MCF 10A (cell line): ENCODE data around the gene GARIN3. TPM values are rescaled to one million over a fixed set of nuclear protein-coding genes. Genes with fewer than 3 reads are reported as not detected.
A peak's percentile ranks its signal among the peaks of the same experiment; 100 is the strongest.
"Not testable (repeated sequence)": the region's sequence is repeated elsewhere in the genome, so short reads cannot be mapped to it uniquely, and the experiment has no call there.

ENCODE experiments used
- BruUV-seq: library from RNA; stranded (reverse); fragments of 400-500 nt; replicated peaks from 2 replicates; lab custom pipeline; 2021; lab: Mats Ljungman, UMichigan
- CTCF ChIA-PET: fragments of 300-600 bp; sonication (Branson Sonifier 250); formaldehyde crosslinking; extraction: SDS; loops from one replicate; lab custom pipeline; 2021; ENCODE audit warnings: antibody characterized with exemption, inconsistent platforms; lab: Yijun Ruan, JAX
- POLR2A ChIA-PET: fragments of 300-600, 350-650 bp; sonication (Branson Sonifier 250); formaldehyde crosslinking; extraction: SDS; loops from one replicate; lab custom pipeline; 2020; ENCODE audit warnings: antibody characterized with exemption, inconsistent platforms; lab: Yijun Ruan, JAX
- DNase-seq: peaks from one replicate; pipeline ENCODE4 v3.0.0-alpha.2; 2018; ENCODE audit not compliant: unreplicated experiment
- H3K27ac Mint-ChIP-seq: one replicate; pipeline ENCODE4 v1.8.0; 2022; ENCODE audit warnings: mild to moderate bottlenecking, low read depth, mixed read lengths; ENCODE audit not compliant: unreplicated experiment
- H3K27me3 Mint-ChIP-seq: one replicate; pipeline ENCODE4 v1.8.0; 2022; ENCODE audit warnings: mixed read lengths; ENCODE audit not compliant: insufficient read depth, unreplicated experiment
- H3K36me3 Mint-ChIP-seq: one replicate; pipeline ENCODE4 v1.8.0; 2022; ENCODE audit warnings: mild to moderate bottlenecking, moderate library complexity, mixed read lengths; ENCODE audit not compliant: insufficient read depth, unreplicated experiment
- H3K4me1 Mint-ChIP-seq: one replicate; pipeline ENCODE4 v1.8.0; 2022; ENCODE audit warnings: mixed read lengths; ENCODE audit not compliant: insufficient read depth, unreplicated experiment
- H3K4me3 Mint-ChIP-seq: one replicate; pipeline ENCODE4 v1.8.0; 2022; ENCODE audit warnings: mild to moderate bottlenecking, moderate library complexity, mixed read lengths; ENCODE audit not compliant: unreplicated experiment
- H3K9me3 Mint-ChIP-seq: one replicate; pipeline ENCODE4 v1.8.0; 2022; ENCODE audit warnings: mixed read lengths; ENCODE audit not compliant: unreplicated experiment
- intact Hi-C: fragments of 100-400 bp; cut with micrococcal nuclease; formaldehyde crosslinking; loops from 2 replicates; pipeline ENCODE4 v1.14.1; 2022
- total RNA-seq: library from RNA; stranded (reverse); gene quantifications from 2 replicates; pipeline ENCODE4 v1.2.3, GENCODE V29; 2022
- TF ChIP-seq, protein P1 (sequence below): fragments of 200-600 bp; IDR thresholded peaks from one replicate; pipeline ENCODE4 v1.8.0; 2022; ENCODE audit warnings: antibody characterized with exemption, mild to moderate bottlenecking; ENCODE audit not compliant: unreplicated experiment

Gene GARIN3
- total RNA-seq, 1 experiment from 2014 or later, result not detected

DNA sequence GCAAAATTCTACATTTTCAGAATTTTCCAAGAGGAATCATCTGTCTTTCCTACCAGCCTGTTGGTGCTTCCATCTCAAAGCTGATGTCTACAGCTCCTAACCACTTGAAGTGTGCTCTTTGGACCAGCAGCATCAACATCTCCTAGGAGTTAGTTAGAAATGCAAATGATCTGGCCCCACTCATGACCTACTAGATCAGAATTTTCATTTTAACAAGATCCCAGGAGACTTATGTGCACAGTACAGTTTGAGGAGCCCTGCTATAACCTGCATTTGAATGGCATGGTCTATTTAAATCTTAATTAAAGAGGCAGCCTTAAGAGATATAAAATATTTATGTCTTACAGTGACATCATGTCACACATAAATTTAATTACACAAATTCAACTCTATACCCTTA is 48.4 kb upstream of the GARIN3 start:
- no peaks in the 10 kb centered on the region for H3K9me3 Mint-ChIP-seq
- H3K4me3 Mint-ChIP-seq, result no peak overlapping the region
- peaks cover 14% of the 10 kb centered on the region for H3K4me1 Mint-ChIP-seq
- POLR2A ChIA-PET, result no interaction called here
- intact Hi-C loops, result no loop called here
- H3K27ac Mint-ChIP-seq, result no peak overlapping the region
- no peak for DNase-seq
- TF ChIP-seq, protein P1, sequence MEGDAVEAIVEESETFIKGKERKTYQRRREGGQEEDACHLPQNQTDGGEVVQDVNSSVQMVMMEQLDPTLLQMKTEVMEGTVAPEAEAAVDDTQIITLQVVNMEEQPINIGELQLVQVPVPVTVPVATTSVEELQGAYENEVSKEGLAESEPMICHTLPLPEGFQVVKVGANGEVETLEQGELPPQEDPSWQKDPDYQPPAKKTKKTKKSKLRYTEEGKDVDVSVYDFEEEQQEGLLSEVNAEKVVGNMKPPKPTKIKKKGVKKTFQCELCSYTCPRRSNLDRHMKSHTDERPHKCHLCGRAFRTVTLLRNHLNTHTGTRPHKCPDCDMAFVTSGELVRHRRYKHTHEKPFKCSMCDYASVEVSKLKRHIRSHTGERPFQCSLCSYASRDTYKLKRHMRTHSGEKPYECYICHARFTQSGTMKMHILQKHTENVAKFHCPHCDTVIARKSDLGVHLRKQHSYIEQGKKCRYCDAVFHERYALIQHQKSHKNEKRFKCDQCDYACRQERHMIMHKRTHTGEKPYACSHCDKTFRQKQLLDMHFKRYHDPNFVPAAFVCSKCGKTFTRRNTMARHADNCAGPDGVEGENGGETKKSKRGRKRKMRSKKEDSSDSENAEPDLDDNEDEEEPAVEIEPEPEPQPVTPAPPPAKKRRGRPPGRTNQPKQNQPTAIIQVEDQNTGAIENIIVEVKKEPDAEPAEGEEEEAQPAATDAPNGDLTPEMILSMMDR, result no peak
- no peaks in the 10 kb centered on the region for H3K36me3 Mint-ChIP-seq
- no TSS peak for BruUV-seq
- no peaks in the 10 kb centered on the region for H3K27me3 Mint-ChIP-seq
- CTCF ChIA-PET, result interaction anchor here (1.1 kb wide), 1 partner anchor 9 kb away, joined by 3 read pairs; no protein-coding TSS in a partner anchor

DNA sequence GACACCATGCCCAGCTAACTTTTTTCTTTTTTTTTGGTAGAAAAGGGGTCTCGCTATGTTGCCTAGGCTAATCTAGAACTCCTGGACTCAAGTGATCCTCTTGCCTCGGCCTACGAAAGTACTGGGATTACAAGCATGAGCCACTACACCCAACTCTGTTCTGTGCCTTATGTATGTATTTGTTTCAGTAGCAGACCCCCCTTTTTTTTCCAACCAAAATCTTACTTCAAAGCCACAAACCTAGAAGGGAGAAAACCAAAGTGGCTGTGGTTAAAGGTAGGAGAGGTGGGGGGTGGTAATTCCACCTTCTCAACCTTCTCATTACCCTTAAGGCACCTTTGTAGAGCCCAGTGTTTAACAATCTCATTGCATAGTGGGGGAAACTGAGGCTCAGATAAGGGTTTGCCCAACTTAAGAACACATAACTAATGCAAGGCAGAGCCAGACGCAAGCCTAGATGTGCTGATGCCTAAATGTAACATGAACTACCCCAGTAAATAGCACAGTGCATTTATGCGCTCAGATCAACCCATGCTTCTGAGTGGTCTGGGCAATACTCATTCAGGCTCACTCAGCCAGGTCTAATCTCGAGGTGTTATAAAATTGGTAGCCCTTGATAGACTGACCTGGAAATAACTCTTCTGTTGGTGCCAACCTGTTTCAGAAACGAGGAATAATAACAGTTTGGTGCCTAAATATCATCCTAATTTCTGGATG is 47.6 kb upstream of the GARIN3 start:
- no TSS peak for BruUV-seq
- intact Hi-C loops, result no loop called here
- Mint-ChIP-seq H3K4me1 (peaks cover 14% of the 10 kb centered on the region), H3K27me3 (no peaks in the 10 kb centered on the region), H3K36me3 (no peaks in the 10 kb centered on the region), H3K27ac (no peak overlapping the region), H3K4me3 (no peak overlapping the region), H3K9me3 (no peaks in the 10 kb centered on the region)
- POLR2A ChIA-PET, result no interaction called here
- DNase-seq, result no peak
- TF ChIP-seq, protein P1, result no peak
- CTCF ChIA-PET, result interaction anchor here (1.1 kb wide), 1 partner anchor 9 kb away, joined by 3 read pairs; no protein-coding TSS in a partner anchor

DNA sequence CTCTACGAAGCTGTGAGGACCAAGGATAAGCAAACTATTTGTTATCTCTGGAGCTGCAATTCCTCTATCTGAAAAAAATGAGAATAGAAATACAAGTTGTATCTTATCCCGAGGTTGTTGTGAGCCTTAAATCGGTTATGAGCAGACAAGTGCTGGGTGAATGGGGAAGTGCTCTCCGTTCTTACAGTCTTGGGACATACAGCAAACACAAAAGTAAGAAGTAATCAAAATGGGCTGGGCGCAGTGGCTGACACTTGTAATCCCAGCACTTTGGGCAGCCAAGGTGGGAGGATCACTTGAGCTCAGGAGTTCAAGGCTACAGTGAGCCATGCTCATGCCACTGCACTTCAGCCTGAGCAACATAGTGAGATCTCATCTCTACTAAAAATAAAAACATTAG is 46.2 kb upstream of the GARIN3 start:
- H3K9me3 Mint-ChIP-seq, result no peaks in the 10 kb centered on the region
- ChIA-PET CTCF (interaction anchor here (0.6 to 1.2 kb wide), 2 partner anchors 99 to 1308 kb away, joined by 3 to 4 read pairs; no protein-coding TSS in a partner anchor), POLR2A (no interaction called here)
- H3K27ac Mint-ChIP-seq, result no peak overlapping the region
- intact Hi-C loops, result no loop called here
- no peaks in the 10 kb centered on the region for H3K27me3 Mint-ChIP-seq
- H3K36me3 Mint-ChIP-seq, result no peaks in the 10 kb centered on the region
- no TSS peak for BruUV-seq
- no peak for DNase-seq
- H3K4me3 Mint-ChIP-seq, result no peak overlapping the region
- TF ChIP-seq, protein P1, result no peak
- H3K4me1 Mint-ChIP-seq, result peaks cover 14% of the 10 kb centered on the region

DNA sequence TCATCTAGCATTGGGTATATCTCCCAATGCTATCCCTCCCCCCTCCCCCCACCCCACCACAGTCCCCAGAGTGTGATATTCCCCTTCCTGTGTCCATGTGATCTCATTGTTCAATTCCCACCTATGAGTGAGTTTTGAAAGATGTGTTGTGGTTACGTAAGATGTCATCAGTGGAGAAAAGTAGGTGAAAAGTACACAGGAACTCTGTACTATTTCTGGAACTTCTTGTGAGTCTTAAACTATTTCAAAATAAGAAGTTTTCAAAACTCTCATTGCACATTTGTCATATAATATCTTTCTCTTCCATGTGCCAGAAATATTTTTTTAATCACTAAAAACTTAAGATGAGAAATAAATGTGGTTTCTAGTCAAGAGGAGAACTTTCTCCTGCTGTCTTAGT is 44.6 kb upstream of the GARIN3 start:
- H3K36me3 Mint-ChIP-seq, H3K27me3 Mint-ChIP-seq, H3K9me3 Mint-ChIP-seq, H3K4me3 Mint-ChIP-seq, BruUV-seq, H3K4me1 Mint-ChIP-seq, POLR2A ChIA-PET, intact Hi-C loops: not testable (repeated sequence)
- CTCF ChIA-PET, result interaction anchor here (0.6 kb wide), 1 partner anchor 44 kb away, joined by 3 read pairs; no protein-coding TSS in a partner anchor
- DNase-seq, result peak; percentile 37
- peak overlapping the region; percentile 53 for H3K27ac Mint-ChIP-seq
